Nephron (organoid): Measurements from ENCODE around the gene SESTD1.
"Not testable (repeated sequence)": the region's sequence is repeated elsewhere in the genome, so short reads cannot be mapped to it uniquely, and the experiment has no call there.

Experiments
- H3K27ac Mint-ChIP-seq, 3 experiments: 2 replicates each; pipeline ENCODE4 v1.8.0; 2020; ENCODE audit warnings: mixed read lengths in 3 of 3, mild to moderate bottlenecking in 2 of 3, moderate library complexity in 1 of 3
- H3K27me3 Mint-ChIP-seq: 2 replicates; pipeline ENCODE4 v1.8.0; 2021; ENCODE audit warnings: low read depth, mild to moderate bottlenecking, moderate library complexity, mixed read lengths
- H3K36me3 Mint-ChIP-seq: 2 replicates; pipeline ENCODE4 v1.8.0; 2020; ENCODE audit warnings: low read depth, mixed read lengths
- H3K4me1 Mint-ChIP-seq: 2 replicates; pipeline ENCODE4 v1.8.0; 2020; ENCODE audit warnings: mixed read lengths
- H3K4me3 Mint-ChIP-seq, 3 experiments: 2 replicates each; pipeline ENCODE4 v1.8.0; 2020; ENCODE audit warnings: mild to moderate bottlenecking in 3 of 3, mixed read lengths in 3 of 3, moderate library complexity in 2 of 3
- H3K9me3 Mint-ChIP-seq: 2 replicates; pipeline ENCODE4 v1.8.0; 2020; ENCODE audit warnings: mixed read lengths
- CTCF ChIP-seq, 3 experiments: fragments of 200-600 bp; sonication (generic); IDR thresholded peaks; one replicate each; pipeline ENCODE4 v1.5.0; 2021; ENCODE audit warnings: antibody characterized with exemption in 3 of 3; ENCODE audit not compliant: unreplicated experiment in 3 of 3

The SESTD1 gene

DNA sequence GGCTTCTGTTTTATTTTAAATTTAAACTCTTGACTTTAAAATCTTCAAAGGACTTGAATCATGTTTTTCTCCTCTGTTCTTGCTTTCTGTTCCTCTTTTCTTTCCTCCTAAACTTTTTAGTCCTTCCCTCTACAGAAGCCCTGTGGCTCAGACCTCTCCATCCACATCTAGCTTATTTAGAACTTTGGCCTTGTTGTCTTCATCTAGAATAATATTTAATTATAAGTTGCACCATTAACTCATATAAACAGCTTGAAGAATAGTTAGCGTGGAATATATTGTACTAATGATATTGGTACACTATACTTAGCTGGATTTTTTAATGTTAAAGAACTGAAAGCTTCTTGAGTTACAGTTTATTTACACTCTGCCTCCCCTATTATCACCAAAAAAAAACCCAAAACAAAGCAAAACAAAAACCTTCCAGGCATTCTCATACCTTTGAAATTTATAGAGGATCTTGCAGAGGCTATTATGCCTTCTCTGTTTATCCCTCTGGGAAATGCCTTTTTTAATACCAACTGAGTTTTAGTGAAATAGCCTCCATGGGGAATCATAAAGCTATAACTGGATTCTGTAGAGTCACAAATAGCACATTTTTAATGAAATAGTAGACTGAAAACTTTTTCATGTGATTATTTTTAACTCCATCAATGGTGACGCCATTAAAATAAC, 205.5 kb downstream of the SESTD1 start:
- Mint-ChIP-seq H3K4me3 (no peak overlapping the region), H3K4me1 (peaks cover 26% of the 10 kb centered on the region), H3K27ac (peak overlapping the region; percentile 68 to 88 (median 85)), H3K36me3 (no peaks in the 10 kb centered on the region), H3K9me3 (peaks cover 4% of the 10 kb centered on the region), H3K27me3 (peaks cover 6% of the 10 kb centered on the region)
- no peak for TF ChIP-seq CTCF (IDR thresholded peaks at IDR 0.05; ENCODE audit: unreplicated experiment in 3 of 3)

DNA sequence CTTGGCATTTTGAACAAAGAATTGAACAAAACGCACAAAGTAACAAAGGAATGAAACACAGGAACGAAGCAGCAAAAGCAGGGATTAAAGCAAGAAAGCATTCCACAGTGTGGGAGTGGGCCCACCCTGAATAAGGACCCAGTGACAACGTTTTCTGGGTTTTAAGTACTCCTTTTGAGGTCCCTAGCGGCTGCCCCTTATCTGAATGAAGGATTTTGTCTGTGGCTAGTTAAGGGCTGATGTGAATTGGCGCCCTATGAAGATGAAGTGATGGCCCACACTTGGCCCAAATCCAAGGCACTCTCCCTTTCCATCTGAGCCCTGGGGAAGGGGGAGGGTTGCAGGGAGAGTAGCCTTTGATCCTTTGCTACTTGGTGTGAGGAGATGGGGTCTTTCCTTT, 206.9 kb downstream of the SESTD1 start:
- peak overlapping the region; percentile 68 to 88 (median 85) for H3K27ac Mint-ChIP-seq
- TF ChIP-seq CTCF (IDR thresholded peaks at IDR 0.05; ENCODE audit: unreplicated experiment in 3 of 3): no peak
- H3K4me1 Mint-ChIP-seq: peaks cover 26% of the 10 kb centered on the region
- H3K36me3 Mint-ChIP-seq: no peaks in the 10 kb centered on the region
- no peak overlapping the region for H3K4me3 Mint-ChIP-seq
- peaks cover 4% of the 10 kb centered on the region for H3K9me3 Mint-ChIP-seq
- H3K27me3 Mint-ChIP-seq: peaks cover 6% of the 10 kb centered on the region

DNA sequence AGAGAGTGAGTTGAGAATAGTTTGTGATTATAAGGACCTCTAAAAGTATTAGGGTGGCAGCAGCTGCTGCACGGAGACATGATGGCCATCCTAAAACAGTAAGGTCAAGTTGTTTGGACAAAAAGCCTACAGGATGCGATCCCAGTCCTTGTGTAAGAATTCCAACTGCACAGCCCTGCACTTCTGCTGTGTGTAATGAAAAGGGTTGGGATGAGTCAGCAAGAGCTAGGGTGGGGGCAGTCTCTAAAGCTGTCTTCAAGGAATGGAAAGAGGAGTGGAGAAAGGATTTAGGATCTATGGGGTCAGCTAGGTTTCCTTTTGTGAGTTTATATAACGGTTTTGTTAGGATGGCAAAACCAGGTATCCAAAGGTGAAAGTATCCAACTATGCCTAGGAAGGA, 211.1 kb downstream of the SESTD1 start:
- H3K9me3 Mint-ChIP-seq, H3K4me3 Mint-ChIP-seq, H3K36me3 Mint-ChIP-seq, H3K27ac Mint-ChIP-seq, H3K27me3 Mint-ChIP-seq: not testable (repeated sequence)
- peaks cover 34% of the 10 kb centered on the region for H3K4me1 Mint-ChIP-seq
